Stimulated activated CD4-positive, alpha-beta T cell treated with anti-CD3 and anti-CD28 coated beads, Interleukin-2, amount 100 ng/mL, for 48 hours (primary cell): Measurements from ENCODE around the gene DGCR2.
"Not testable (repeated sequence)": the region's sequence is repeated elsewhere in the genome, so short reads cannot be mapped to it uniquely, and the experiment has no call there.

ENCODE experiments used
- DNase-seq, 2 donors: peaks; one replicate each; pipeline ENCODE4 v3.0.0-alpha.2; 2020

The DGCR2 gene

DNA sequence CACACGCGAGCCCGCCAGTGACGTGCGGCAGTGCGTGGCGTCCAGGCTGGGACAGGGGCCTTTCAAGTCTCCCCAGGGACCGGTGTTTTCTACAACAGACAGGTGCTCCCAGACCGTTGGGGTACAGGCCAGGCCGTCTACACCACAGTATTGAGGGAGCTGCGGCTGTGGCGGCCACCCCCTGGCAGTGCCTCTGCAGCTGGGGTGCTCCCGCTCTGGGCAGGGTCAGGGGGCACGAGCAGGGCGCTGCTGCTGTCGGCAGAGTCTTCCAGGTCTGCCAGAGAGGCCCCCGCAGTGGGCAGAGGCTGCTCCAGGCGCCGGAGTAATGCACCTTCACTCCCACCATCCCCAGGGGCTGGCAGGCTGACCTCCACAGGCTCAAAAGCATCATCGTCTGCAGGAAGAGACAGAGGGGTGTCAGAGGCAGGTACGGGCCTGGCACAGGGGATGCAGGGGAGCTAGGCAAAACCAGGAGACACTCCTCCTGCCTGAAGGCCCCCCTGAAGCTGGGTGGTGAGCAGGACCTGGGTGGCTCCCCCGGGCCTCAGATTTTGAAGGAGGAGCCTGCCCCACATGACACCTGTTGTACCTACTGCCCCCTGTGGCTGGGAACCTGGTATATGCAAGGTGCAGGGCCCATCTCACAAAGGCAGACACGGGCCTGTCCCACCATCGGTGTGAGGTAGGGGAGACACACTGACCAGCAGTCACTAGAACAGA, 83.3 kb downstream of the DGCR2 start:
- DNase-seq: no peak

- no peak for DNase-seq
Observed at GRCh38 chr22:19038164-19038546, 84.1 kb downstream of the DGCR2 start.

GRCh38 chr22:19037282-19038163, 84.7 kb downstream of the DGCR2 start:
- no peak for DNase-seq

GRCh38 chr22:19036523-19037273, 85.5 kb downstream of the DGCR2 start:
- DNase-seq: no peak

DNA sequence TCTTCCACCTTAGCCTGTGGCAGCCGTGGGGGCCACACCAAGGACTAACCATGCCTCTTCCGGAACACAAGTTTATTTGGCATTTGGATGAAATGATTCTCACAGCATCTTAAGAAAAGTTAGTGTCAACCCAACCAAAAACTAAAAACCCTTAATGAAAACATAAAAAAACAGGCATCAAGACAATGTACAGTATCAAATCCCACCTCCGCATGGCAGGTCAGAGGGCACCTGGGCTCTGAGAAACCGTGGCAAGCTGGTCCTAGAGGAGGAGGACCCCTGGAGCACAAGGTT, 86.0 kb downstream of the DGCR2 start:
- no peak for DNase-seq

- DNase-seq: no peak
Observed at GRCh38 chr22:19035474-19036228, 86.6 kb downstream of the DGCR2 start.

GRCh38 chr22:19035126-19035473, 87.1 kb downstream of the DGCR2 start:
- not testable (repeated sequence) for DNase-seq

- DNase-seq: not testable (repeated sequence)
Observed at GRCh38 chr22:19034724-19035120, 87.5 kb downstream of the DGCR2 start.

GRCh38 chr22:19034031-19034723, 88.0 kb downstream of the DGCR2 start:
- not testable (repeated sequence) for DNase-seq

GRCh38 chr22:19033568-19033905, 88.7 kb downstream of the DGCR2 start:
- DNase-seq: not testable (repeated sequence)

- not testable (repeated sequence) for DNase-seq
Observed at GRCh38 chr22:19032898-19033567, 89.2 kb downstream of the DGCR2 start.

DNA sequence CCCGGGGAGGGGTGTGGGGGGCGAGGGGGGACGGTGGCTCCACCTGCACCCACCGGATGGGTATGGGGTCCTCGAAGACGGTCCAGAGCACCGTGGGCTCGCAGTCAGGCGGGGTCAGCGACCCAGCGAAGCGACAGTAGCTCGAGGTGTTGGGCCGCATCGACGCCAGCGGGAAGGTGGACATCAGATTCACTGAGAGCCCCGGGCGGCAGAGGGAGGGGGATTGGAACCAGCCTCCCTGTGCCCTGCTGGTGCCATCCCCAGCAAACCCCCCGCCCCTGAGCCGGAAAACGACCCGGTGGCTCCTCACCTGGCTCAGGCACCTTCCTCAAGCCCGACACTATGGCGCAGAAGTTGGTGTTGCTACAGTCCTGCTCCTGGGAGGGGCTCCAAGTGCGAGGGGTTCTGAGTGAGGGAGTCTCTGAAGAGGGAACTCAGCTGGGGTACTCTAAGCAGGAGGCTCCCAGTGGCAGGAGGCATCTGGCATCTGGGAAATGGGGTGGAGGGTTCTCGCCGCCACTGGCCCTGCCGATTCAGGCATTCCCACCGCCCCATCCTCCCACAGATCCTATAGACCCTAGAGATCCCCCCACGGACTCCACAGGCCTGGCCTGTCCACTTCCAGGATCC, 89.9 kb downstream of the DGCR2 start:
- DNase-seq: not testable (repeated sequence)

GRCh38 chr22:19030889-19031252, 91.3 kb downstream of the DGCR2 start:
- DNase-seq: not testable (repeated sequence)

DNA sequence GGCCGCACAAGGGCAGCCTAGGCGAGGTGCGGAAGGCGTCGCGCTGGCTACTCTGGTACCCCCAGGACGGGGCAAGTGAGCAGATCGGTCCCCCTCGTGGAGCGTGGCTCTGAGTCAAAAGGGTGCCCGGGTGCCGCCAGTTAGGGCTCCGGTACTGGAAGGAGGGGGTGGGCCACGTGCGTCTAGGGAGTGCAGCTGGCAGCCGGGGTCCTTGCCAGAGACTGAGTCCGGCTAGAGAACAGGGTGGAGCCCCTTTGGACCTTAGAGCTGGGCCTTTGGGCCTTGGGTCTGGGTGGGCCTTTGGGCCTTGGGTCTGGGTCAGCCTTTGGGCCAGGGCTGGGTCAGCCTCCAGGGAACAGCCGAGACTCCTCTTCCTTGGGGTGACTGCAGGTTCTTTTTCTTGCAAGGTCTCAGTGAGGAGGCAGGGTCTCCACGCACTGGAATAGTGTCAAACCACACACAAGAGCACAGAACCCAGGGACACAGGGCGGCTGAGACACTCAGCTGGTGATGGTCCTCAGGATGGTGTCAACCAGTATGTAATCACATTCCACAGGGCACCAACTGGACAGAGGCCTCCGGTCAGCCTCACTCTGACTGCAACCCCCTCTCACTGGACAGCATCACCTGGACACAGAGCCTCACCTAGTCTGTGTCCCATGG, 91.9 kb downstream of the DGCR2 start:
- DNase-seq: not testable (repeated sequence)

DNA sequence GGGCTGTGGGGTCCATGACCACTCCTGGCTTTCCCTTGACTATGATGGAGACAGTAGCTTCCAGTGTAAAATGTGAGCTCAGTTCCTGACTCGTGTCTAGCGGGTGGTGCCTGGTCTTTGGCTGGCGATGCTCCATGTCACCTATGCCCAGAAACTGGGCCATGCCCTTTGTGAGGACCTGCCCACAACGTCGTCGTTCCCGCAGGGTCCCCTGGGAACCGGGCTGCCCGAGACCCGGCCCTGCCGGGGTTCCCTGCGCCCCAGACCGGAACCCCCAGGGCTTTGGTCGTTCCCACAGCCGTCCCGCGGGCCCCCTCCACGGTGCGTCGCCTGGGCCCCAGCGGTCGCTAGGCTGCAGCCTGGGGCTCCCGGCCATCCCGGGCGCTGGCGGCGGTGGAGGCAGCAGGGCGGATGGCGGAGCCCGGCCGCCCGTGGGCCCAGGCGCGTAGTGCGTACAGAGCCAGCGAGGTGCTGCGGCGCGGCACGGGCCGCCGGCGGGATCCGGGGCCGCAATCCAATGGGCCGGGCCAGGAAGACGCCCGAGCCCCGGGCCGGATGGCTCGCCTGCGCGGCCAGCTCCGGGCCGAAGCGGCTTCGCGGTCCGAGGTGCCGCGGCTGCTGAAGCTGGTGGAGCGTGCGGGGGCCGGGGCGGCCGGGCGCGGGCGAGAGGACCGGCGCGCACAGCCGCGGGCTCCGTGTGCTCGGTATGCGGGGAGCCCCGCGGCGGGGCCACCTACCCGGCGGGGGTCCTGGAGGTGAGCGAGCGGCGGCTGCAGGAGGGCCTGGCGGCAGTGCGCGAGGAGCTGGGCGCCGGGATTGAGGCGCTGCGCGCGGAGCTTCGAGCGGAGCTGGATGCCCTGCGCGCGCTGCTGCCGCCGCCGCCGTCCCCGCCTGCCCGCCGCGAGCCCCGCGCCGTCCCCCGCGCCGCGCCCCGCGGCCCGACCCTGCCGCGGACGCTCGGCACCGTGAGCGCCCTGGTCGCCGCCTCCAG, 92.8 kb downstream of the DGCR2 start:
- DNase-seq: not testable (repeated sequence)

- DNase-seq: not testable (repeated sequence)
Observed at GRCh38 chr22:19028060-19028455, 94.2 kb downstream of the DGCR2 start.

DNA sequence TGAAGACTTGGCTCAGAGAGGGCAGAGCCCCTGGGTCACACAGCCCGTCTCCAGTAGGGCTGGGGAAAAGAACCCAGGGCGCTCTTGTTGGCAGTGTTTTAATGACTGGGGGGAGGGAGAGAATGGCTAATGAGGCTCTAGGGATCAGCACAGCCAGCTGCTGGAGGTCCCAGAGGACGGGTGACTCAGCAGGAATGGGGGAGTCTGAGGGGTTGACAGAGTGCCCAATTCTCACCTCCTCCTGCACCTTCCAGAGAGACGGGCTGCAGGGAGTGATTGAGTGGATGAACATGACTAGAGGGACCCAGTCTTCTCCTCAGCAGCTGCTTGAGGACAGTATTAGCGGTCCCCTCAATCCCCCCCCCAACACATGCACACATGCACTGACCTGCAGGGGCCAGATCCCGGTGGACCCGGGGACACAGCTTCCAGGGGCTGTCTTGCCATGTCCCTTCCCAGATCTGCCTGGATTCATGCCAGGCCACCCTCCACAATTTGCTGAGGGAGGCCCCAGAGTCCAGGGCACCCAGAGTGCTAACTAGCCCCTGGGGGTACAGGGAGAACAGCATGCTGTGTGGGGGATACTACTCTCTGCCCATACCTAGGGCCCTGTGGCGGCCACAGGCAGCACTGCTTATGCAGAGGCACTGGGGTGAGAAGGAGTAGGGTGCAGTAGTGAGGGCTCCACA, 94.7 kb downstream of the DGCR2 start:
- not testable (repeated sequence) for DNase-seq

DNA sequence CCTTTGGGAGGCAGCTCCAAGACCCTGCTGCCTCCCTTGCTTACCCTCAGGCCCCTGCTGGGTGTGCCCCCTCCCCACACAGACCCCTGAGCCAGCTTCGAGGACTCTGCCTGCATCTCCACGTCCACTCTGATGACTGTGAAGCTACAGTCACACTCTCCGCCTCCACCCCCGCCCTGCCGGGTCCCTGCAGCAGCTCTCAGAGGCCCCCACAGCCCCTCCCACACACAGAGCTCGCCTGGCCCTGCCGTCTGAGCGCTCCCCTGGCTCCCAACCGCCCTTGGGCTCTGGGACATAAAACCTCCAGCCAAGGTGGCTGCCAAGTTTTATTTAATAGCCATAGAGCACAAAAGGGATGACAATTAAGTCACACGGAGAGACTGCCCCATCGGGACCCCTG, 96.1 kb downstream of the DGCR2 start:
- DNase-seq: not testable (repeated sequence)
